Hepatocyte (in vitro differentiated cells): Measurements from ENCODE around the gene SPATA19. TPM values are rescaled to one million over a fixed set of nuclear protein-coding genes. Genes with fewer than 3 reads are reported as not detected.

Source experiments
- DNase-seq: peaks from one replicate; pipeline ENCODE4 v3.0.0-alpha.2; 2016; ENCODE audit warnings: low spot score
- H2AFZ ChIP-seq: fragments of 200-600 bp; sonication (generic); 2 replicates; pipeline ENCODE4 v1.6.0; 2016; ENCODE audit warnings: antibody characterized with exemption, mild to moderate bottlenecking
- H3K27ac ChIP-seq: fragments of 200-600 bp; sonication (generic); 2 replicates; pipeline ENCODE4 v1.5.1; 2016; ENCODE audit warnings: mild to moderate bottlenecking
- H3K27me3 ChIP-seq: fragments of 200-600 bp; sonication (generic); 2 replicates; pipeline ENCODE4 v1.6.1; 2016
- H3K36me3 ChIP-seq: fragments of 200-600 bp; sonication (generic); replicated peaks from 2 replicates; pipeline ENCODE4 v1.5.1; 2016; ENCODE audit warnings: low read depth; ENCODE audit not compliant: insufficient read depth
- H3K4me1 ChIP-seq: fragments of 200-600 bp; sonication (generic); 2 replicates; pipeline ENCODE4 v1.5.1; 2016; ENCODE audit warnings: mild to moderate bottlenecking, moderate library complexity; ENCODE audit not compliant: insufficient read depth
- H3K4me2 ChIP-seq: fragments of 200-600 bp; sonication (generic); 2 replicates; pipeline ENCODE4 v1.6.0; 2016
- H3K4me3 ChIP-seq: fragments of 200-600 bp; sonication (generic); 2 replicates; pipeline ENCODE4 v1.5.1; 2016; ENCODE audit warnings: mild to moderate bottlenecking
- H3K79me2 ChIP-seq: fragments of 200-600 bp; sonication (generic); 2 replicates; pipeline ENCODE4 v1.6.0; 2017; ENCODE audit warnings: mild to moderate bottlenecking
- H3K9me2 ChIP-seq: fragments of 200-600 bp; sonication (generic); replicated peaks from 2 replicates; pipeline ENCODE4 v1.6.0; 2017; ENCODE audit warnings: mild to moderate bottlenecking; ENCODE audit not compliant: insufficient read depth
- H3K9me3 ChIP-seq: fragments of 200-600 bp; sonication (generic); 2 replicates; pipeline ENCODE4 v1.5.1; 2016; ENCODE audit warnings: low read depth, mild to moderate bottlenecking
- H4K20me1 ChIP-seq: fragments of 200-600 bp; sonication (generic); 2 replicates; pipeline ENCODE4 v1.6.0; 2016; ENCODE audit warnings: mild to moderate bottlenecking; ENCODE audit not compliant: insufficient read depth, poor library complexity, severe bottlenecking
- EZH2 ChIP-seq: fragments of 200-600 bp; sonication (generic); IDR thresholded peaks from 2 replicates; pipeline ENCODE4 v1.6.1; 2016; ENCODE audit warnings: antibody characterized with exemption, mild to moderate bottlenecking, borderline replicate concordance
- EZH2phosphoT487 ChIP-seq: fragments of 200-600 bp; sonication (generic); IDR thresholded peaks from one replicate; pipeline ENCODE4 v1.6.1; 2018; ENCODE audit warnings: antibody characterized with exemption, mild to moderate bottlenecking, low read depth, moderate library complexity; ENCODE audit not compliant: unreplicated experiment, severe bottlenecking
- WGBS: methylation state at CpG from one replicate; pipeline ENCODE4 v1.1.6; 2016; ENCODE audit warnings: low lambda C conversion rate; ENCODE audit errors: missing lambda C conversion rate; 5-methylcytosine and 5-hydroxymethylcytosine counted together
- polyA plus RNA-seq: library from polyadenylated mRNA; unstranded; fragments of >200 nt; fragmentation: Nextera tagmentation; extraction: Ambion mirVana; gene quantifications from 2 replicates; pipeline ENCODE4 v1.2.1, GENCODE V29; 2016
- total RNA-seq: library from RNA; depleted of rRNA; stranded (reverse); fragments of >200 nt; gene quantifications from 2 replicates; pipeline ENCODE4 v1.2.3, GENCODE V29; 2014
- TF ChIP-seq, protein P1 (sequence below): fragments of 200-600 bp; sonication (generic); IDR thresholded peaks from 2 replicates; pipeline ENCODE4 v1.5.1; 2016; ENCODE audit warnings: antibody characterized with exemption, mild to moderate bottlenecking; ENCODE audit not compliant: poor library complexity

SPATA19 gene
- total and polyA plus RNA-seq, 2 experiments from 2014 or later, result not detected

DNA sequence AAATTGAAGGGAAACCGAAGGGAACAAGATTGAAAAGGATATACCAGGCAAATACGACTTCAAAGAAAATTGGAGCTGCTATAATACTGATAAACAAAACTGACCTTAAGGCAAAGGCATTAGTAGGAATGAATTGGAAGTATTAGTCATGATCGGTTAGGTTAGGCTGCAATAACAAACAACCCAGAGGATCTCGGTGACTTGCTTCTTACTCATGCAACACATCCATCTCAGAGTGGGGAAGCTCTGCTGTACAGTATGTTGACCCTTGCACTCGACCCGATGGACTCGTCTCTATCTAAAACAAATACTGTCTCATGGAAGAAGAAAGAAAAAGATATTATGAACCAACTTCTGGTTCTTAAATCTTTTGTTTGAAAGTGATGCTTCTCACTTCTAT, 42.3 kb downstream of the SPATA19 start:
- no peak overlapping the region for H3K4me2 ChIP-seq
- H2AFZ ChIP-seq, result no peak overlapping the region
- H3K9me3 ChIP-seq, result no peaks in the 10 kb centered on the region
- TF ChIP-seq, protein P1, sequence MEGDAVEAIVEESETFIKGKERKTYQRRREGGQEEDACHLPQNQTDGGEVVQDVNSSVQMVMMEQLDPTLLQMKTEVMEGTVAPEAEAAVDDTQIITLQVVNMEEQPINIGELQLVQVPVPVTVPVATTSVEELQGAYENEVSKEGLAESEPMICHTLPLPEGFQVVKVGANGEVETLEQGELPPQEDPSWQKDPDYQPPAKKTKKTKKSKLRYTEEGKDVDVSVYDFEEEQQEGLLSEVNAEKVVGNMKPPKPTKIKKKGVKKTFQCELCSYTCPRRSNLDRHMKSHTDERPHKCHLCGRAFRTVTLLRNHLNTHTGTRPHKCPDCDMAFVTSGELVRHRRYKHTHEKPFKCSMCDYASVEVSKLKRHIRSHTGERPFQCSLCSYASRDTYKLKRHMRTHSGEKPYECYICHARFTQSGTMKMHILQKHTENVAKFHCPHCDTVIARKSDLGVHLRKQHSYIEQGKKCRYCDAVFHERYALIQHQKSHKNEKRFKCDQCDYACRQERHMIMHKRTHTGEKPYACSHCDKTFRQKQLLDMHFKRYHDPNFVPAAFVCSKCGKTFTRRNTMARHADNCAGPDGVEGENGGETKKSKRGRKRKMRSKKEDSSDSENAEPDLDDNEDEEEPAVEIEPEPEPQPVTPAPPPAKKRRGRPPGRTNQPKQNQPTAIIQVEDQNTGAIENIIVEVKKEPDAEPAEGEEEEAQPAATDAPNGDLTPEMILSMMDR, result no peak
- TF ChIP-seq EZH2phosphoT487 (no peak), EZH2 (no peak)
- H3K27ac ChIP-seq, result no peak overlapping the region
- no peaks in the 10 kb centered on the region for H3K36me3 ChIP-seq
- no peaks in the 10 kb centered on the region for H4K20me1 ChIP-seq
- no peaks in the 10 kb centered on the region for H3K9me2 ChIP-seq
- WGBS, result 89% methylated on average over 7 of the region's 7 CpGs
- H3K27me3 ChIP-seq, result peaks cover under 1% of the 10 kb centered on the region
- H3K4me1 ChIP-seq, result no peaks in the 10 kb centered on the region
- H3K4me3 ChIP-seq, result no peak overlapping the region
- no peaks in the 10 kb centered on the region for H3K79me2 ChIP-seq
- DNase-seq, result no peak

DNA sequence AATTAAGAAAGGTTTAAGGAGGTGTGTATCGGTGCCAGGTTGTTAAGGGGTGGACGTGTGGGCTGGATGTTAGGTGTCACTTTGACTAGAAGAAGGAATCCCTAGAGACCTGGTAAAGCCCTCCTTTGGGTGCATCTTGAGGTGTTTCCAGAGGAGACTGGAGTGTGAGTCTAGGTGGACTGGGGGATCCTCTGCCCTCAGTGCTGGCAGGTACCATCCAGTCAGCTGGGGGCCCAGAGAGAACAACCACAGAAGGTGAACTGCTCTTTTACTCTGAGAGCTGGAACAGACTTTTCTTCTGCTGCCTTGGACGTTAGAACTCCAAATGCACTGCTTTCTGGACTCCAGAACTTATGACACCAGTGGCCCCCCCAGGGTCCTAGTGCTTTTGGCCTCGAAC, 44.0 kb downstream of the SPATA19 start:
- H4K20me1 ChIP-seq, result no peaks in the 10 kb centered on the region

DNA sequence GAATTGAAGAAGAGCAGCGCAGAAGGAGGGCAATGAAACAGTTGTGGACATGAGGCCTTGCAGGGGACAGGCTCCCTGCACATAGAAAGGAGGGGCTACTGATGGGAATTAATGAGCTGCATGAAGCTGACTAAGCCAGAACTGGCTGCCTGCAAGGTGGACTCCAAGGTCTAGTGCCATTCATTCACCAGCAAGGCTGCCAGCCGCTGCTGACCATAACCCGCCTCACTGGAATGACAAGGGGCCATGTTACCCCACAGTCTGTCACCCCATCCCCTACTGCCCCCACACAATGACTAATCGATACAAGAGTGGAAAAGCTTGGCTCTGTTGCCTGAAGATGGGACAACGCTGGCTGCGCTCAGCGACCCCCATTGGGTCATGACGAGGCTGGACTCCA, 44.6 kb downstream of the SPATA19 start:
- H3K4me2 ChIP-seq, result no peak overlapping the region
- 94% methylated on average over 8 of the region's 8 CpGs for WGBS
- H3K4me1 ChIP-seq, result no peaks in the 10 kb centered on the region

More for the DNA sequence above, 44.0 kb downstream of the SPATA19 start:
- no peaks in the 10 kb centered on the region for H3K9me3 ChIP-seq
- no peak overlapping the region for H2AFZ ChIP-seq
- no peak overlapping the region for H3K4me2 ChIP-seq
- no peak overlapping the region for H3K4me3 ChIP-seq
- WGBS, result 88% methylated on average over 4 of the region's 4 CpGs
- no peaks in the 10 kb centered on the region for H3K27me3 ChIP-seq
- no peaks in the 10 kb centered on the region for H3K79me2 ChIP-seq
- TF ChIP-seq, protein P1, result no peak
- no peak for TF ChIP-seq EZH2phosphoT487
- no peak for TF ChIP-seq EZH2
- no peaks in the 10 kb centered on the region for H3K4me1 ChIP-seq
- H3K9me2 ChIP-seq, result no peaks in the 10 kb centered on the region
- DNase-seq, result no peak
- no peak overlapping the region for H3K27ac ChIP-seq
- H3K36me3 ChIP-seq, result no peaks in the 10 kb centered on the region

More for the DNA sequence above, 44.6 kb downstream of the SPATA19 start:
- H4K20me1 ChIP-seq, result no peaks in the 10 kb centered on the region
- no peak overlapping the region for H2AFZ ChIP-seq
- no peak overlapping the region for H3K27ac ChIP-seq
- DNase-seq, result no peak
- no peaks in the 10 kb centered on the region for H3K79me2 ChIP-seq
- no peak for TF ChIP-seq EZH2phosphoT487
- no peak for TF ChIP-seq EZH2
- TF ChIP-seq, protein P1, result no peak
- no peak overlapping the region for H3K4me3 ChIP-seq
- no peaks in the 10 kb centered on the region for H3K9me3 ChIP-seq
- no peaks in the 10 kb centered on the region for H3K27me3 ChIP-seq
- H3K9me2 ChIP-seq, result no peaks in the 10 kb centered on the region
- no peaks in the 10 kb centered on the region for H3K36me3 ChIP-seq
